ENCODE data around the gene UBL4A.

UBL4A gene

DNA sequence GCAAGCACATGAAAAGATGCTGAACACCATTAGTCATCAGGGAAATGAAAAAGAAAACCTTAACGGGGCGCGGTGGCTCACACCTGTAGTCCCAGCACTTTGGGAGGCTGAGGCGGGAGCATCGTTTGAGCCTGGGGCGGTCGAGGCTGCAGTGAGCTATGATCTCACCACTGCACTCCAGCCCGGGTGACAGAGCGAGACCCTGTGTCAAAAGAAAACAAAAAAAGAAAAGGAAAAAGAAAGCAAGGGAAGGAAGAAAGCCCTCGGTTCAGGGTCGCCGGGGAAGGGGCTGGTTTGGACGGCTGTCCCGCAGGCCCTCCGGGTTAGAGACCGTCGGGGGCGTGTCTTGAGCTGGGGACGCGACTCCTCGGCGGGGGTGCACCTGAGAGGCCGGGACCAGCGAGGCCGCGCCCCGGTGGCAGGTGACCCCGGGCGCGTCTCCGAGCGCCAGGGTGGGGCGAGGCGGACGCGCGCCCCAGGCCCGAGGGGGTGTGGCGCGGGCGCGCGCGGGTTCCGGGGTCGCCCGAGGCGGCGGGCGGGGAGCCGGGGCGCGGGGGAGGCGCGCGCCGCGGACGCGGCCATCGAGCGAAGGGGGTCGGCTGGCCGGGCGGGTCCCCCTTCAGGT lies 28.8 kb downstream of the UBL4A start:
- DNase-seq (ENCODE audit: low read depth in 1 of 2, low spot score in 1 of 2): no peak
- Histone ChIP-seq H3K27ac (replicated peaks) (no peak overlapping the region), H3K27me3 (ENCODE audit: insufficient read depth, poor library complexity, severe bottlenecking) (peaks cover 4% of the 10 kb centered on the region), H3K4me3 (replicated peaks; ENCODE audit: insufficient read depth, low read length) (peak overlapping the region; percentile 44)
- no peak for TF ChIP-seq POLR2AphosphoS5 (IDR thresholded peaks at IDR 0.05; ENCODE audit: low read depth)
- no peak for TF ChIP-seq GABPA (IDR thresholded peaks at IDR 0.05; ENCODE audit: low read depth)
- no peak for TF ChIP-seq REST (IDR thresholded peaks at IDR 0.05; ENCODE audit: insufficient replicate concordance, low read depth)
- TF ChIP-seq SPI1 (IDR thresholded peaks at IDR 0.05; ENCODE audit: borderline replicate concordance, low read depth): no peak
- no peak for TF ChIP-seq CTCF (IDR thresholded peaks at IDR 0.05; ENCODE audit: insufficient read depth, low read length)

- Histone ChIP-seq H3K27ac (replicated peaks) (no peak overlapping the region), H3K27me3 (ENCODE audit: insufficient read depth, poor library complexity, severe bottlenecking) (no peaks in the 10 kb centered on the region), H3K4me3 (replicated peaks; ENCODE audit: insufficient read depth, low read length) (no peak overlapping the region)
- no peak for TF ChIP-seq CTCF (IDR thresholded peaks at IDR 0.05; ENCODE audit: insufficient read depth, low read length)
- TF ChIP-seq SPI1 (IDR thresholded peaks at IDR 0.05; ENCODE audit: borderline replicate concordance, low read depth): no peak
- TF ChIP-seq POLR2AphosphoS5 (IDR thresholded peaks at IDR 0.05; ENCODE audit: low read depth): no peak
- TF ChIP-seq GABPA (IDR thresholded peaks at IDR 0.05; ENCODE audit: low read depth): no peak
- no peak for TF ChIP-seq REST (IDR thresholded peaks at IDR 0.05; ENCODE audit: insufficient replicate concordance, low read depth)
- no peak for DNase-seq (ENCODE audit: low read depth in 1 of 2, low spot score in 1 of 2)
Observed at GRCh38 chrX:154452823-154453222, 33.6 kb downstream of the UBL4A start.

DNA sequence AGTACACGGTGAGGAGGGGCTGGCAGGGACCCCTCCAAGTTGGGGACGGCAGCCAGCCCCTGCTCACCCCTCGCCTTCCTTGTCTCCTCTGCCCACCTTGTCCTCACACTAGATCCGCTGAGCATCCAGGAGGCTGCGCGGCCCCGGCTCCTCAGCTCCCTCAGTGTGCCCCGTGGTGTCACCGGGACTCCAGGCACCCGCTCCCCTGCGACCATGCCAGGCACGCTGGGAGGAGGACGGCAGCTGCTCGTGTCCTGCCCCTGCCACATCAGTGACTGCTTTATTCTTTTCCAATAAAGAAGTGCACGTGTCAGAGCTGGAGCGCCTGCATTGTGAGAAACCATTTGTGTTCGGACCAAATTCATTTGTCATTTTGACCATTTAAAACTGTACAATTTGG lies 36.1 kb downstream of the UBL4A start:
- no peak for TF ChIP-seq SPI1 (IDR thresholded peaks at IDR 0.05; ENCODE audit: borderline replicate concordance, low read depth)
- TF ChIP-seq REST (IDR thresholded peaks at IDR 0.05; ENCODE audit: insufficient replicate concordance, low read depth): no peak
- TF ChIP-seq GABPA (IDR thresholded peaks at IDR 0.05; ENCODE audit: low read depth): no peak
- no peak for TF ChIP-seq CTCF (IDR thresholded peaks at IDR 0.05; ENCODE audit: insufficient read depth, low read length)
- DNase-seq (ENCODE audit: low read depth in 1 of 2, low spot score in 1 of 2): no peak
- no peaks in the 10 kb centered on the region for H3K27me3 ChIP-seq (ENCODE audit: insufficient read depth, poor library complexity, severe bottlenecking)
- H3K4me3 ChIP-seq (replicated peaks; ENCODE audit: insufficient read depth, low read length): no peak overlapping the region
- no peak overlapping the region for H3K27ac ChIP-seq (replicated peaks)
